ENCODE data around the gene PSMA5.
A peak's percentile ranks its signal among the peaks of the same experiment; 100 is the strongest.
"Not testable (repeated sequence)": the region's sequence is repeated elsewhere in the genome, so short reads cannot be mapped to it uniquely, and the experiment has no call there.

PSMA5 gene

DNA sequence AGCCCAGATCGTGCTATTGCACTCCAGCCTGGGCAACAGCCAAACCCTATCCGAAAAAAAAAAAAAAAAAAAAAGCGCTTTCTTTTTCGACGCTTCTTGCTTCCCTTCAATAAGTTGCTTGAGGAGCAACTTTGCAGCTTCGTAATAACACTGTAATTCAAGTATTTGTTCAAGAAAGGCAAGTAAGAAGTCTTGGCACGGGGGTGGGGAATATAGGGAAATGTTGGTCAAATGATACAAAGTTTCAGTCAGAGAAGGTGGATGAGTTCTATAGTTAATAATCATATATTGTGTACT, 871 bp upstream of the PSMA5 start:
- no peak for DNase-seq

DNA sequence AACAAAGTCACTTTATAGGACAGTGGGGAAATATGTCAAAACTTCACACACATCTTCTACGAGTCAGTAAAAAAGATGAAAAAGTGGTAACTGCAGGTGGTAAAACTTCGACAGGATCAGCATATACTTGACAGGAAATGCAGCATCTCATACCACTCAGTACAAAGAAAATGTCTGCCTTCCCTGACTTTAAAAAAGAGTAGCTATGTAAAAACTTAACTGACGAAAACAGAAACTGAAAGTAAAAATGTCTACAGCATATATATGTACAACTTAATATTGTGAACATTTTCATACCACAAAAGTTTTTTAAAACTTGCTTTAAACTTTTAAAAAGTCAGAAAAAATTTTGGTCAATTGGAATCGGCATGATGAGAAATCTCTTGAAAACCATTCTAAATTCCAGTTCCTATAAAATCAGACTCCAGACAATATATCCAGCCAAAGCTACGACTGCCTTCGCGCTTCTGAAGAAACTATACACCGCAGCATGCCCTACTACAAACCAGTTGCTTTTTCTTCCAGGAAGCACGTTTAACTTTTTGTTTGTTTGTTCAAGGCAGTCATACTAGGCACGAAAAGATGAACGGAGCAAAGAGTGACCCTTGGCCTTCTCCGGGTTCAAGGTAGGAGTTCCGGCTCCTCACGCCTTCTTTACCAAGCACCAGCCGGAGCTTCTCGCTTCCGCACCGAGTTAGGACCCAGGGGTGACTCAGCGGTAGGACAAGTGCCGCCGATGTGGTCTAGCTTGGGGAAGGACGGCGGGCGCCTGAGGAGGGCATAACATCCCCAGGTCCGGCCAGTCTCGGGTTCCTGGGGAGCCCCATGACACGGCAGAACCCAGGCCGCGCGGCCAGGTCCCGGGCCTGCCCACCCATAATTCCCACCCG, 612 bp downstream of the PSMA5 start:
- no peak for DNase-seq

DNA sequence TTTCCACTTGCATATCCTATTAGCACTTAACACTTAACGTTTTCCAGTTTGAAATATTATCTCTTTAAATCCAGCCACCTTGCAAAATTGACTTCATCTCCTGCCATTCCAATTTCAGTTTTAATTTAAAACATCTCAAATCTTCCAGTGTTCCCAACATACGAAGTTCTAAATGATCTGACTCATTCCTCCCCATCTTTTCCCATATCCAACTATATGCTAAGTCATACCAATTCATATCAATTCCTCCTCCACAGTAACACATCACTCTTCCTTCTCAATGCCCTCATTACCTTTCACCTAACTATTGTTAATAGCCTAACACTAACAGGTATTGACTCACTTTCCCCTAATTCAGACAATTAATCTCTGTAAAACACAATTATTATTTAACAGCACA, 2.8 kb downstream of the PSMA5 start:
- DNase-seq = no peak

DNA sequence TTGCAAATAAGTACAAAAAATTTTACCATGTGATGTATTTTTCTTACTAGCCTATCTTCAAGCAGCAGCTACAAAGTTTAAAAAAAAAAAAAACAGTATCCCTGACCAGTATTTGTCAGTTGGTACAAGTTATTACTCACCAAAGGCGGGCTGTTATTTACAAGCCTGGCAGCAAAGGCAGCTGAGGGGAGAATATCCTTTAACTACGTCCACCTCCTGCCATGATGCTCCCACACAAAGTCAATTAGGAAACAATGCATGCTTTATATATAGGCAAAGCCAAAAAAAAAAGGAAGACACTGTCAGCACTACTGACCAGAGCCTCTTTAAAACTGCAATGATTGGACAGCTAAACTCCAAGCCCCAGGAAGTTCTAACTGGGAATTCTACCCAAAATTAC, 13.7 kb downstream of the PSMA5 start:
- no peak for DNase-seq

DNA sequence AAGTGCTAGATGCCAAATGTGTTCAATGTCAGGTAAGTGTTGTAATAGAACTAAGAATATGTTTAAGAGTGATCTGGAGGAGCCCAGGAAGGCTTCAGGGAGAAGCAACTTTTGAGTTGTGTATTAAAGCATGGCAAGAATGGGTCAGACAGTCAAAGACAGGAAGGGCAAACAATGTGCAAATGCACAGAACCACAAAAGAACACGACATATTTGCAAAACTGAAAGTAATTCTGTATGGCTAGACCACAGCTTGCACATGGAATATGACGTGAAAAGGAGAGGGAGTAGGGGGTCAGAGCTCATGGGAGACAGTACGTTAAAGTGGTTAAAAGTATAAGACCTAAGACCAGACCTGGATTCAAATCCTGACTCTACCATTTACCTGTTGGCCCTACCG, 21.4 kb downstream of the PSMA5 start:
- DNase-seq = no peak

DNA sequence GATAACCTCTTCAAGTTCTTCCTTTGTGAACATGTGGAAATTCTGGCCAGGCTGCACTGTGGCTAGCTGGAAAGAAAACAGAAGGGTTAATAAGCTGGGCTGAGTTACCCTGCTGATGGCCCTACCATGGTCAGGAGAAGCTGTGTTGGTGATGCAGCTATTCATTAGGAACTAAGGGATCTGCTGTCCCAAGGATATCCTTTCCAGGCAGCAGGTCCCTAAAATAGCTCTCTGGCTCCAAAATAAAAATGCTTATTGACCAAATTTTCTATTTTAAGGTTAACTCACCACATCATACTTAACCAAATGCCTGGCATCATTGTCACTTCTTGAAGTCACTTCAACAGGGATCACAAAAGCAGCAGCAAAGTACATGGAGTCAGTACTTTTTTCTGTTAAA, 24.2 kb downstream of the PSMA5 start:
- DNase-seq = no peak

DNA sequence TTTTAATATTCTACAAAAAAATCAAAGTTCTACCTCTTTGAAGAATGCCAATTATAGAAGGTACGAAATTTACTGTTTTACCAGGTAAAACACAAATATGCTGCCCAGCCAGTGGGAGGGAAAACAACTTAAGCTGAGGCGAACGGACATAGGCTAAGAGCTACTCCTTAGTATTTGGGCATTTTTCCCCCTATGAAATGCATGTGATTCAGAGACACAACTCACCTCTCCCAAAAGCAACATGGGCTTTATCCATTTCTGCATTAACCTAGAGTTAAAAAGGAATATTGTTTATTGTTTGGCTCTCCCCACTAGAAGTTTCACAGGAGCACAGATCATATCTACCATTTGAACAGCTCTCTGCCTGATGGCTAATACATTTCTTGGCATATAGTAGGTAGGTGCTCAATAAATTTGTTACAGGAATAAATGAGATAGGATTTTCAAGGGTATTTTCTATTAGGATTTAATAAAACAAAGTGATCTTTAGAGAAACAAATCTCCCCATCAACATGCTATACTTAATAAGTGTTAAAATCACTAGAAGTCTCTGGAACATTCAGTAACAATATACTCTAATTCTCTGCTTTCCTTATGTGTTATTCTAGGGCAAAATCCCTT, 26.1 kb downstream of the PSMA5 start:
- no peak for DNase-seq

DNA sequence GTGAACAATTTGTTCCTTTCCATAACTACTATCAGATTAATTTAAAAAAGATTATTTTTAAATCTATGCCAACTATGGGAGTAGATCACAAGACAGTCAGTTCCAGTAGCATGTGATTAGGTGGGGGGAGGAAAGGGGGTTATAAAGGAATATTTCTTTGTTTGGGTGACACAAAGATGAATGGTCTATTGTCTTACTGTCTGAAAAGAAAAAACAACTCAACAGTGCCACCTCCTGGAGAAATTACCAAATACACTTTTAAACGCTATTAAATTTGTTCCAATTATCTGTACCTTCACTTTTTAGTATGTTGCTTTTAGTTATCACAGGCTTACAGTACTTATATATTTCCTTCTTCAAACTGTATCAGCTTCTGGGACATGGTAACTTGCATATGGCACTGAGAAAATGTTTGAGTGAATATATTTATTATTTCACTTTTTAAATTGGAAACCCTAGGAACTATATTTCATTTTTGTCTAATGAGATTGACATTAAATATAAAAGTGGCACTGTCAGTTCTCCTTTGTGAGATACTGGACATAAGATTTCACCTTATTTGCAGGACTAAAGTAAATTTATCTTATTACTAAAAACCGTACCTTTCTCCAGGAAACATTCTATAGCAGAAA, 26.8 kb downstream of the PSMA5 start:
- DNase-seq = no peak

DNA sequence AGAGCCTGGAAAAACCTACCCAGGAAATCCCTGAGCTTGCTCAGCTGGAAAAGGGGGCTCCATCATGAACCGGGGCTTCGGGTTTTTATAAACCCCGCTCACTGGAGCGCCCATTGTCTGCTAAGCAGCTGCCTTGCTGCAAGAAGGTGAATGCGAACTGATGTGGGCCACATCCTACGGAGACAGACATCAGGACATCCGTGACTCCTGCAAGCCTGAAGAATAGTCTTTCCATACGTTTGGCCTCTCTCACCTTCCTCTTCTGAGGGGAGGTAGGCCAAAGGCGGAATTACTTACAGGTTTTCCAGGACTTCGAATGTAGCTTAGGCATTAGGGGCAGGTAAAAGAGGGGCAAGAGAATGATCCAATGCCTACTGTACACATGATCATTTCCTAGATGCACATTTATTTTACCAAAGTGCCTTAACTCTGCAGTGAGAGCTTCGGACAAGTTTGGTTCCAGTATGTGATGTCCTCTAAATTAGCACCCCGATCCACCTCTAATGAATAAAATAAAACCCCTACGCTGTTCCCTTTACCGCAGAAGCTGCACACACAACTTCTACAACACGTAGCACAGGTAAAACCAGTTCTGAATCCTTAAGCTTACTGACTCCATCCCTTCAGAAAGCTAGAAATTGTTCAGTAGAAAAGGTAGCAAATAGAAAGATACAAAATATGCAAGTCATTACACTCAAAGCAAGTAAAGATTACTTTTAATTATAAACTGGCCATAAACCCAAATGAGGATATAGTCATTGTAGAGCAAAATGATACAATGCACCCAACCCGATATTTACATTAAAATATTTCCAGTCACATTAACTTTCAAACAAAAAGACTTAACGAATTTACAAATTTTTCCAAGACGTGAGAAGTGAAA, 27.7 kb downstream of the PSMA5 start:
- no peak for DNase-seq

DNA sequence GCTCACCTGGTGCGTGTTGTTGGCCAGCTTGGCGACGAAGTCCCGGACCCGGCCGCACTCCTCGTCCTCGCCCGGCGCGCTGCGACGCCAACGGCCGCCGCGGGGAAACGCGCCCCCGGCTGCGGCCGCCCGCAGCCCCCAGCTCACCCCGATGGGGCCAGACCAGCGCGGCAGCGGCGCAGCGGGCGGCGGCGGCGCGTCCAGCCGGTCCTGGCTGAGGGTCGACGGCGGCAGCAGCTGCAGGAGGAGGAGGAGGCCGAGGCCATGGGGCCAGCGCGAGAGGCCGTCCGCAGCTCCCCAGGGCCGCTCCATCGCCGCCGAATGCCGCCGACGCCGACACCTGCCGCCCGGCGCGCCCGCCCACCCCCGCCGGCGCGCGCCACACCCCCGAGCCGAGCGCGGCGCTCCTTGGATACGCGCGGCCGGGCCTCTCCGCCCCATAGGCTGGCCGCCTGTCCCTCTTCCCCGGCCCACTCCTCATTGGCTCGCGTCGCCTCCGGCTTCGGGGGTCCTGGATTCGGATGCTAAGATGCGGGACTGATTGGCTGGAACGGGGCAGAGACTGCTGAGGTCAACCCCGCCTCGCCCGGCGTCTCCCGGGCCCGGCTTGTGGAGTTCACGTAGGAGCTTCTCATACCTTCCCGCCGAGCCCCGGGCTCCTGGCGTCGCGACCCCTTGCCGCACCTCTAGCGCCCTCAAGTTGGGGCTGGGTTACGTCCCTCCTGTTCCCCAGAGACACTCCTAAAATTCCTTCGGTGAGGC, 28.5 kb downstream of the PSMA5 start, which contains the start of gene SORT1:
SORT1 (minus strand) TSS at position 338 of the 762 bp plus-strand sequence; CDS start at position 312, 26 bp downstream.
- no peak for DNase-seq

DNA sequence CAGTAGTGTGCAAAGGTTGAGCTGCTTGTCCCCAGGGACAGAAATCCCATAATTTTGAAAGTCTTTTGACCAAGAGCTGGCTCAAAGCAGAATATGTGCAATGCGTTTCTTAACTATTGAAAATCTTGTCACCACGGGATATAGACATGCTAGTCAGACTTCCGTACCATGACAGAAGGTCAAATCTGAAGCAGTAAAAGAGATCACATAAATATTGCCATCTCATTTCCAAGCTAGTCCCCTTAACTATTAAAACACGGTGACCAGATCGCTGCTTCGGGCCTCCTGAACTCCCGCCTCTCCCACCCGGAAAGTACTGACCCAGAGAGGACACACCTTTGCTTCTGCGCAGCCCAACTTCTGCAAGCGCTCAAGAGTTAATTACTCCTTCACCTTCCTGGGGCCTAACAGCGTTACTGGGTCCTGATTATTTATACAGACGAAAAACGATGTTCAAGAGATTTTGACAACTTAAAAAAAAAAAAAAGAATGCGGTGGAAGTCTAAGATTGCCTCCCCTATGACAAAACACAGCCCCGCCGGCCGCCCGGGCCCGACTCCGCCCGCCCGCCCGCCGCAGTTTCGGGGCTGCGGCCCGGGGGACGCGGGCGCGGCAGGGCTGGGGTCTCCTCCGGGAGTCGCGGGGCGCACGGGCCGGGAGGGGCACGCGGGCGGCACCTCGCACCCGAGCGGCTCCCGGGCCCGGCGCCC, 29.2 kb downstream of the PSMA5 start:
- no peak for DNase-seq

DNA sequence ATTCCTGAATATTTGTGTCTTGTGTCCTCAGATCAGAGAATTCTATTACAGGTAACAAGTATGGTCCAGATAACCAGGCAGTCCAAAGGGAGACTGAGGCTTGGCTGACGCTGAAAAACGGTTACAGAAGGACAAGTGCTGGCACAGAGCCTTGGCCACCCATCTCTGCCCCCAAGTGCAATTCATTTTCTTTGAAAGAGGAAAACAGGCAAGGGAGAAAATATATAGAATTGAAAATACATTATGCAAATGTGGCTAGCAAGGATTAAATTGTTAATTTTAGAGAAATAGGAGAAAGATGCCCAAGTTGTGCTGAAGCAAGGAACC, 29.8 kb downstream of the PSMA5 start:
- no peak for DNase-seq

DNA sequence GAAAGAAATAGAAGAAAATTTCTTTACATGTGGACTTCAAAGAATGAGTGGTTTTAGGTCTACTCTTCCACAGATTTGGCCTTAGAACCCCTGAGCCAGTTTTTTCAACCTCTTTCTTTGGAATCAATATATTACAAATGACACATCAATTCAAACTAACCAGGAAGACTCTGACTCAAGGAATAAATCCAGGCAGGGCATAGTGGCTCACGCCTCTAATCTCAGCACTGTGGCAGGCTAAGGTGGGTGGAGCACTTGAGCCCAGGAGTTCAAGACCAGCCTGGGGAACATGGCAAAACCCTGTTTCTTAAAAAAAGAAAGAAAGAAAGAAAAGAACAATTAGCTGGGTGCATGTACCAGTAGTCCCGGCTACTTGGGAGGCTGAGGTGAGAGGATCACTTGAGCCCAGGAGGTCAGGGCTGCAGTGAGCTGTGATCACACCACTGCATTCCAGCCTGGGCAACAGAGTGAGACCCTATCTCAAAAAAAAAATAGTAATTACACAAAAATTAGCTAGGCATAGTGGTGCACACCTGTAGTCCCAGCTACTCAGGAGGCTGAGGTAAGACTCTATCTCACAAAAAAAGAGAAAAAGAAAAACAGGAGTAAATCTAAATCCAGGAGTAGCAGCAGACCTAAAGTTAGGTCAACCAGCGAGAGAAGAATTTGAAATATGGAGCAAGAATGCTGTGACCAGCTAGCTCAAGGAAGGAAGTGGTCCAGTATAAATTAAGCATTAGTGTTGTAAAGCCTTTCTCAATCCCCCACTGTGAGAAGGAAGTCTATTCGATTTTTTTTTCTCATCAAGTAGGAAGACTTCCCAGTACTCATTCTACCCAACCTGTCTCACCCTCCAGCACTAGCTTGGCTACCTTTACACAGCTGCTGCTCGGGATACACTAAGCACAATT, 30.4 kb downstream of the PSMA5 start:
- peak; percentile 43 for DNase-seq

DNA sequence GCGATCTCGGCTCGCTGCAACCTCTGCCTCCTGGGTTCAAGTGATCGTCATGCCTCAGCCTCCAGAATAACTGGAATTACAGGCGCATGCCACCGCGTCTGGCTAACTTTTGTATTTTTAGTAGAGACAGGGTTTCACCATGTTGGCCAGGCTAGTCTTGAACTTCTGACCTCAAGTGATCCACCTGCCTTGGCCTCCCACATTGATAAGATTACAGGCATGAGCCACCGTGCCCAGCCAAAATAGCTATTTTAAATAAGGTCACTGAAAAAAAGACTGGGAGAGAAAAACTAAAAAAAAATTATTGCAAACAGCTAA, 31.0 kb downstream of the PSMA5 start:
- DNase-seq = not testable (repeated sequence)

DNA sequence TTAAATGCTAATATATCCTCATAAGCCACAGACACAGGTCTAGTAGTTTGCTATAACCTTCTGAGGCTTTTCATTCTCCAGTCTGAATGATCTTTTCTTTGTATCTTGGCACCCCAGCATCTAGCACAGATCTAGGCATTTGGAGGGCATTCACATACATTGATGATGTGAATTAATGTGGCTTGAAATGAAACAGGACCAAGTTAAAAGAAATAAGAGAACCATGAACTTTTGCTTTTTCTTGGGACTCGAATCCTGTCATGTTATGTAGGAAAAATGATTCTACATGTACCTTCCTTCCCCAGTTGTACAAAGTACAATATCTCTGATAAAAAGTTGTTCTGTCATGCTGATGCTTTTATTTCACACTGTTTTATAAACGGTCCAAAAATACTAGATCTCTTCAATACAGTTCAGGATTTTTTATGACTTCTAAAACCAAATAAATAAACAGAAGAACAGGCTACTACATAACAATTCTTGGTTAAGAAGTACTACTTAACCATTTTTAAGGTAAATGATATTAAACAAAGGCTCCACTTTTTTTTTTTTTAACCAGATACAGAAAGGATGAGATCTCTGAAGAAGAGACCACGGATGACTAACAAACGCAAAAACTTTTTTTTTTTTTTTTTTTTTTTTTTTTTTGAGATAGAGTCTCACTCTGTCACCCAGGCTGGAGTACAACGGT, 31.5 kb downstream of the PSMA5 start:
- no peak for DNase-seq

DNA sequence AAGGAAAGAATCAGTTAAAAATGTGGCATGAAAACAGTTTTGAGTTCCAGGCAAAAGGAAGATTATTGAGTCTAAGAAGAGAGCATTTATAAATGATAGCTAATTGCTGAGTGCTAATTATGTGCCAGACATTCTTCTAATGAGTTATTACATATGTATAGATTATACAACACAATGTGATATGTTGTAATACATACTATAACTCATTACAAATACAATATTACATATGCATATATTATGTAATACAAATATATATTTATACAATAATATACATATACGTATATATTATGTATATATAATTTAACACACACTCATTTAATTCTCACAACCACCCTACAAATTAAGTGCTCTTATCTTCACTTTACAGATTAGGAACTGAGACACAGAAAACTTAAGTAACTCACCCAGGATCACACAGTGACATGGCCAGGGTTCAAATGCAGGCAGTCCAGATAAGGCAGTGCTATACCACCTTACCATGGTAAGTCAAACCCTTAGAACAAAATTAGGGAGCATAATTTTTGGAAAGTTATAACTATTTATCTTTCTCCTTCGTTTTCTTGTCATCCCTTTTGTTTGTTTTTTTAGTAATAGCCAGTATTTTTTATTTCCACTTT, 32.5 kb downstream of the PSMA5 start:
- no peak for DNase-seq

DNA sequence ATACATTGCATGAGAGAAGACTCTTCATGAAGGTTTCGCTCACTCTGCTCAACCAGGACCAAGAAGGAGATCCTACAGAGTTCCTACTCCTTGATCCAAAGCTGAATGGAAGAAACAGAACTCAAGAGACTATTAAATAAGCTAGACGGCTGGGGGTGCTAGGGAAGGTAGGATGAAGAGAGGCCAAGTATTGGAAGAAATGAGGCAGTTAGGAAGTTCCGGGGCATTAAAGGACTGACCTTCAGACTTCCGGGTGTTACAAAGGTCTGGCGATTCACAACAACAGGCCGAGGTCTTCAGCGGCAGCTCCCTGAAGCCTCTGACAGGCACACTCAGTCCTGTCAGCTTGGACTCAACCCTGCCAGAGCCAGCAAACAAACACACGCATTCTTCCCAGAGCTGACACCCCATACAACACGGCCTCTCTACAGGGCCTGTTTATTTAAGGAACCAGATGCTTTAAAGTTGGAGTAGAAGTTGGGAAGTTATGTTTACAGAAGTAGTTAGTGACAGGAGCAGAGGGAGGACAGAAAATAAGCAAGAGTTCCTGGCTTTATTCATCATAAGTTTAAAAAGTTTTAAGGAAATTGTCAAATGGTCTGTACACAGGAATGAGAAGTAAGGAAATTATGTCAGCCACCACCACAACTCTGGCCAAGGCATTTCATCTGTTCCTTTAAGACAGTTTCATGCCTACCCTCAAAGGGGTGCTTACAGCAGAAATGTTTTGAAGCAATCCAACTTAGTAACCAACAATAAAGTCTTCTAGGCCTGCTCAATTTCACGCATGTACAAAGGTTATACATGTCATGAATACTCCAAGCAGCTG, 33.2 kb downstream of the PSMA5 start:
- DNase-seq = no peak

DNA sequence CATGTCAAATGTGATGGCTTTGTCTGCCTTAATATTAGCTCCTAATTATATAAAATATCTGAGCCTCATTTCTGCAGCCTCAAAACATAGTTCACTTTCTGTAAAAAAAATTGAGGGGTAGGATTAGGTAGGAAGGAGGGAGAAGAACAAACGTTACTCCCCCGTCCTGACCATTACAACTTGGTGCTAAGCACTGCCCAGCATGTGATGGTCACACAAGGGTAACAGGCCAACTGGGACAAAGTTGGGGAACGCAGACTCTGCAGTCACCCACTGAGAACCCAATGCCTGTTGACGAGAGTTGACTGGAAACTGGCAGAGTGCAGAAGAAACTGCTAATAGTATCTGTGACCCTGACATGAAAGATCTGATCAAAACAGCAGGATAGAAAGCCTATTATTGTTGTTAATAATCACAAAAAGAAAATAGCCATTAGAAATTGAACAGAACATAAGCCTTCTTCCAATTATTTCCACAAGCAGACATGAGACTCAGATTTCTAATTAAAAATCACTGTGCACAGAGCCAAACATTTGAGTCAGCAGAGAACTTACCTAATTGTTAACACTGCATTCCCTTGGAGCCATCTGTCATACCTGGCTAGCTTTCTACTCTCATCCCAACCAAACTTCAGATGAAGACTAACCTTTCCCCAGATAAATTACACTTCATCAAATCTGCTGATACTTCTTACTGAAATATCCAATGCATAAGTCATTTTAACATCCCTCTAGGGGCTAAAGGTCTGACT, 34.0 kb downstream of the PSMA5 start:
- DNase-seq = no peak

All from SIG-M5 (cell line).